AG09309 (cell line): ENCODE data around the gene BCKDK.
"Not testable (repeated sequence)": the region's sequence is repeated elsewhere in the genome, so short reads cannot be mapped to it uniquely, and the experiment has no call there.

ENCODE experiments used
- DNase-seq: peaks from one replicate; pipeline ENCODE4 v3.0.0-alpha.2; 2010; ENCODE audit warnings: low read depth
- H3K4me3 ChIP-seq: 2 replicates; pipeline ENCODE4 v1.5.1; 2011; ENCODE audit warnings: mild to moderate bottlenecking, low read depth, low read length, moderate library complexity; ENCODE audit not compliant: control insufficient read depth
- CTCF ChIP-seq: IDR thresholded peaks from 2 replicates; pipeline ENCODE4 v1.5.1; 2011; ENCODE audit warnings: mild to moderate bottlenecking, low read depth, low read length, inconsistent platforms; ENCODE audit not compliant: insufficient read depth, control insufficient read depth; ENCODE audit errors: missing control alignments

Gene BCKDK

GRCh38 chr16:31094088-31094423 lies 14.1 kb upstream of the BCKDK start:
- no peak for TF ChIP-seq CTCF
- peak overlapping the region; percentile 97 for H3K4me3 ChIP-seq
- no peak for DNase-seq

GRCh38 chr16:31094424-31095120 lies 13.6 kb upstream of the BCKDK start, which contains the start of gene VKORC1:
Gene VKORC1, minus strand, starts transcription at chr16:31094797. Its CDS starts 68 bp downstream, at chr16:31094729.
- TF ChIP-seq CTCF, result no peak
- H3K4me3 ChIP-seq, result peak within 1 kb of the TSS; percentile 97

GRCh38 chr16:31099860-31100638 lies 8.1 kb upstream of the BCKDK start:
- no peak for TF ChIP-seq CTCF
- DNase-seq, result no peak
- no peak overlapping the region for H3K4me3 ChIP-seq

More at GRCh38 chr16:31094424-31095120, 13.6 kb upstream of the BCKDK start, which contains the start of gene VKORC1:
- peak; percentile 89 for DNase-seq

GRCh38 chr16:31100876-31101641 lies 7.1 kb upstream of the BCKDK start:
- DNase-seq, H3K4me3 ChIP-seq: not testable (repeated sequence)

- H3K4me3 ChIP-seq, result no peak overlapping the region
- DNase-seq, result no peak
- TF ChIP-seq CTCF, result peak; percentile 86
These were observed 2.4 kb upstream of the BCKDK start for GRCh38 chr16:31105677-31106213.

GRCh38 chr16:31106509-31107464 lies 1.4 kb upstream of the BCKDK start:
- no peak for TF ChIP-seq CTCF
- DNase-seq, result no peak
- no peak overlapping the region for H3K4me3 ChIP-seq
